ENCODE results near the gene FOXL3. TPM values are rescaled to one million over a fixed set of nuclear protein-coding genes. Genes with fewer than 3 reads are reported as not detected.
A peak's percentile ranks its signal among the peaks of the same experiment; 100 is the strongest.
"Not testable (repeated sequence)": the region's sequence is repeated elsewhere in the genome, so short reads cannot be mapped to it uniquely, and the experiment has no call there.

The FOXL3 gene
- total and polyA plus RNA-seq, 2 donors (not counting 1 experiment from before 2014, with no cell fraction given), result not detected

GRCh38 chr7:262631-263311 lies 27.2 kb upstream of the FOXL3 start:
- CTCF ChIA-PET; ATAC-seq (ENCODE audit: low read depth); H3K4me1 ChIP-seq (ENCODE audit: control insufficient read depth in 2 of 2, insufficient read depth in 2 of 2, low read length in 2 of 2); H3K4me3 ChIP-seq (ENCODE audit: control extremely low read depth in 1 of 5, extremely low read depth in 1 of 5, insufficient read depth in 1 of 5, low read depth in 2 of 5, low read length in 4 of 5); H3K27me3 Mint-ChIP-seq; H3K27ac ChIP-seq (ENCODE audit: low read length in 2 of 2); POLR2A ChIA-PET; H4K20me1 ChIP-seq (ENCODE audit: control insufficient read depth, insufficient read depth, low read length, poor library complexity, severe bottlenecking); H3K4me2 ChIP-seq (replicated peaks; ENCODE audit: low read depth, low read length, poor library complexity, severe bottlenecking); H3K27me3 ChIP-seq (replicated peaks in 1 of 4; ENCODE audit: control extremely low read depth in 1 of 4, control insufficient read depth in 3 of 4, insufficient read depth in 4 of 4, low read length in 3 of 4); intact Hi-C loops (cut with micrococcal nuclease); H2AFZ ChIP-seq (ENCODE audit: insufficient read depth, low read depth, low read length, poor library complexity, severe bottlenecking); H3K9me3 Mint-ChIP-seq (ENCODE audit: insufficient read depth); H3K9ac ChIP-seq (ENCODE audit: low read length); H3K4me3 Mint-ChIP-seq; H3K4me1 Mint-ChIP-seq; H3K36me3 ChIP-seq (replicated peaks in 1 of 2; ENCODE audit: control extremely low read depth in 1 of 2, control insufficient read depth in 1 of 2, extremely low read depth in 1 of 2, insufficient read depth in 2 of 2, low read length in 1 of 2); H3K79me2 ChIP-seq (ENCODE audit: control insufficient read depth, insufficient read depth, low read length); H3K27ac Mint-ChIP-seq; DNase-seq: not testable (repeated sequence)
- 82% methylated on average over 17 of the region's 31 CpGs for WGBS (ENCODE audit: insufficient coverage)
- peaks cover 0 to 64% (median 0%) of the 10 kb centered on the region in 3 donors for H3K9me3 ChIP-seq (ENCODE audit: control extremely low read depth in 1 of 3, control insufficient read depth in 2 of 3, insufficient read depth in 1 of 3, low read length in 2 of 3)

- DNase-seq (peak; percentile 44), ATAC-seq (ENCODE audit: low read depth) (peak; percentile 24)
- H3K9me3 Mint-ChIP-seq (ENCODE audit: insufficient read depth); intact Hi-C loops (cut with micrococcal nuclease); H3K27me3 ChIP-seq (replicated peaks in 1 of 4; ENCODE audit: control extremely low read depth in 1 of 4, control insufficient read depth in 3 of 4, insufficient read depth in 4 of 4, low read length in 3 of 4); H3K27ac ChIP-seq (ENCODE audit: low read length in 2 of 2); H3K4me1 Mint-ChIP-seq; H3K27me3 Mint-ChIP-seq; H3K79me2 ChIP-seq (ENCODE audit: control insufficient read depth, insufficient read depth, low read length); H3K27ac Mint-ChIP-seq; H3K4me2 ChIP-seq (replicated peaks; ENCODE audit: low read depth, low read length, poor library complexity, severe bottlenecking); H2AFZ ChIP-seq (ENCODE audit: insufficient read depth, low read depth, low read length, poor library complexity, severe bottlenecking); H3K4me3 Mint-ChIP-seq; CTCF ChIA-PET; POLR2A ChIA-PET; H3K4me1 ChIP-seq (ENCODE audit: control insufficient read depth in 2 of 2, insufficient read depth in 2 of 2, low read length in 2 of 2); H3K9ac ChIP-seq (ENCODE audit: low read length); H4K20me1 ChIP-seq (ENCODE audit: control insufficient read depth, insufficient read depth, low read length, poor library complexity, severe bottlenecking); H3K4me3 ChIP-seq (ENCODE audit: control extremely low read depth in 1 of 5, extremely low read depth in 1 of 5, insufficient read depth in 1 of 5, low read depth in 2 of 5, low read length in 4 of 5); H3K36me3 ChIP-seq (replicated peaks in 1 of 2; ENCODE audit: control extremely low read depth in 1 of 2, control insufficient read depth in 1 of 2, extremely low read depth in 1 of 2, insufficient read depth in 2 of 2, low read length in 1 of 2): not testable (repeated sequence)
- H3K9me3 ChIP-seq (ENCODE audit: control extremely low read depth in 1 of 3, control insufficient read depth in 2 of 3, insufficient read depth in 1 of 3, low read length in 2 of 3), result peaks cover 0 to 64% (median 0%) of the 10 kb centered on the region in 3 donors
- TF ChIP-seq, protein P1, sequence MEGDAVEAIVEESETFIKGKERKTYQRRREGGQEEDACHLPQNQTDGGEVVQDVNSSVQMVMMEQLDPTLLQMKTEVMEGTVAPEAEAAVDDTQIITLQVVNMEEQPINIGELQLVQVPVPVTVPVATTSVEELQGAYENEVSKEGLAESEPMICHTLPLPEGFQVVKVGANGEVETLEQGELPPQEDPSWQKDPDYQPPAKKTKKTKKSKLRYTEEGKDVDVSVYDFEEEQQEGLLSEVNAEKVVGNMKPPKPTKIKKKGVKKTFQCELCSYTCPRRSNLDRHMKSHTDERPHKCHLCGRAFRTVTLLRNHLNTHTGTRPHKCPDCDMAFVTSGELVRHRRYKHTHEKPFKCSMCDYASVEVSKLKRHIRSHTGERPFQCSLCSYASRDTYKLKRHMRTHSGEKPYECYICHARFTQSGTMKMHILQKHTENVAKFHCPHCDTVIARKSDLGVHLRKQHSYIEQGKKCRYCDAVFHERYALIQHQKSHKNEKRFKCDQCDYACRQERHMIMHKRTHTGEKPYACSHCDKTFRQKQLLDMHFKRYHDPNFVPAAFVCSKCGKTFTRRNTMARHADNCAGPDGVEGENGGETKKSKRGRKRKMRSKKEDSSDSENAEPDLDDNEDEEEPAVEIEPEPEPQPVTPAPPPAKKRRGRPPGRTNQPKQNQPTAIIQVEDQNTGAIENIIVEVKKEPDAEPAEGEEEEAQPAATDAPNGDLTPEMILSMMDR (IDR thresholded peaks at IDR 0.05), result peak; percentile 67
- 26% methylated on average over 31 of the region's 37 CpGs for WGBS (ENCODE audit: insufficient coverage)
These were observed 26.3 kb upstream of the FOXL3 start for GRCh38 chr7:263483-264351.
